HG02885 (cell line): Measurements from ENCODE around the gene EPB41L3.
"Not testable (repeated sequence)": the region's sequence is repeated elsewhere in the genome, so short reads cannot be mapped to it uniquely, and the experiment has no call there.

Source experiments
- ATAC-seq: cut with Tn5 transposase; IDR thresholded peaks from one replicate; pipeline ENCODE4 v1.9.1; 2021; ENCODE audit warnings: mild to moderate bottlenecking; ENCODE audit not compliant: unreplicated experiment, poor library complexity

The EPB41L3 gene

GRCh38 chr18:5543773-5544389, at the start of gene EPB41L3:
EPB41L3 (minus strand) TSS chr18:5543997; CDS start chr18:5489183, 54,814 bp downstream.
- ATAC-seq = no peak

- no peak for ATAC-seq
Measured at GRCh38 chr18:5588529-5588928, 44.7 kb upstream of the EPB41L3 start.

GRCh38 chr18:5585653-5586052, 41.9 kb upstream of the EPB41L3 start:
- ATAC-seq = no peak

DNA sequence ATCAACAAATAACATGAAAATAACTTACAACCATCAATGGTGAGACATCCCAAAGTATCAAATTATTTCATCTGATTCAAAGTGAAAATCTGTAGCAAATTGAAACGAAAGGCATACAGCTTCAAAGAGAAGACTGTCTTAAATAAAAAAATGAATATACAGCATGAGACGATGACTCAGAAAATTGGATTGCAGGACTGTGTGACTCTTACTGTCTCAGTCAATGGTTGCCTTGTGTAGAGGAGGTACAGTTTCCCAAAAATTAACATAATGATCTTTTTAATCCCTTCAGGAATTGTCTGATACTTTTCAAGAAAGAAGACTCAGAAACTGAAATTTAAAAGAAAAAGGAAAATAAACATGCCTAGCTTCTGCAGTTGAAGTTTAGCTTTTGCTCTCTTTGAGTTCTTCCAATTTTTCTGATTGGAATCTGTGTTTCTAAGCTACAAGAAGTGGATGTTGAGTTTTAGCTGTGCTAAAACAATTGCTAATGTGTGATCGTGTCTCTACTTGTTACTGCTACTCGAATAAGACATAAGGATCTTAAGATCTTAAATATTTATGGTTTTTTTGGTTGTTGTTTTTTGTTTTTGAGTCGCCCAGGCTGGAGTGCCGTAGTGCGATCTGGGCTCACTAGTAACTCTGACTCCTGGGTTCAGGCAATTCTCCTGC, 41.1 kb upstream of the EPB41L3 start:
- no peak for ATAC-seq

GRCh38 chr18:5582849-5583681, 39.3 kb upstream of the EPB41L3 start:
- no peak for ATAC-seq

- no peak for ATAC-seq
Measured at GRCh38 chr18:5582076-5582475, 38.3 kb upstream of the EPB41L3 start.

GRCh38 chr18:5574843-5575242, 31.0 kb upstream of the EPB41L3 start:
- ATAC-seq = no peak

GRCh38 chr18:5571666-5572065, 27.9 kb upstream of the EPB41L3 start:
- no peak for ATAC-seq

GRCh38 chr18:5570613-5571012, 26.8 kb upstream of the EPB41L3 start:
- ATAC-seq = not testable (repeated sequence)

DNA sequence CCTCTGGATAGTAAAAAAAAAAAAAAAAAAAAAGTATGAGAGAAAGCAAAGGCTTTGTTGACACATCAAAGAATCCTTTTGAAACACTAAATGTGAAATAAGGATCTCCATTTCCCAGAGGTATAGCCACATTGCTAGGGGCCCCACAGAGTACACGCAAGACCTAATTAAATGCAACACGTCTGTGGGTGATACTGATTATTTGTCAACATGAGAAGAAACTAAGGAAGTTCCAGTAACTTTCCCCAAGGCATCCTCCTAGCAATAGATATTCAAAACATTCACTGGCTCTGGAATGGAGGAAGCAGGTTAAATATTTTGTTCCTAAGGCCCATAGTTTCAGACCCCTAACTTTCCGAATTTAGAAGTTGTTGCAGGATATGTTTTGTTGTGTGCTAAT, 24.6 kb upstream of the EPB41L3 start:
- ATAC-seq = no peak

DNA sequence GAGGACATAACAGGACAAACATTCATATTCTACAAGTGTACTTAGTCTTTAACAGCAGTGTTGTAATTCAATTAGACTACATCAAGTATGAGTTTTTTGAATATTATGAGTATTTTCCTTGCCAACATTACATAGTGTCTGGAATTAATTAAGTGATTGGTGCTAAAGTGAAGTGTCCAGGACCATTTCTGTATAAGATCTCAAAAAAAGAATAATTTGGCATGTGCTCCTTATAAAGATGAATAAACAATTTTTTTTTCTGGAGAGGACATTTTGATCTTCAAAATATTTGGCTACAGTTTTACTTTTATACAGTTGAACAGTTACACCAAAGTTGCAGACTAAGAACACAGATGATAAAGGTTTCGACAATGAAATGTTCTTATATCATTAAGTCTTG, 15.1 kb upstream of the EPB41L3 start:
- ATAC-seq = no peak

DNA sequence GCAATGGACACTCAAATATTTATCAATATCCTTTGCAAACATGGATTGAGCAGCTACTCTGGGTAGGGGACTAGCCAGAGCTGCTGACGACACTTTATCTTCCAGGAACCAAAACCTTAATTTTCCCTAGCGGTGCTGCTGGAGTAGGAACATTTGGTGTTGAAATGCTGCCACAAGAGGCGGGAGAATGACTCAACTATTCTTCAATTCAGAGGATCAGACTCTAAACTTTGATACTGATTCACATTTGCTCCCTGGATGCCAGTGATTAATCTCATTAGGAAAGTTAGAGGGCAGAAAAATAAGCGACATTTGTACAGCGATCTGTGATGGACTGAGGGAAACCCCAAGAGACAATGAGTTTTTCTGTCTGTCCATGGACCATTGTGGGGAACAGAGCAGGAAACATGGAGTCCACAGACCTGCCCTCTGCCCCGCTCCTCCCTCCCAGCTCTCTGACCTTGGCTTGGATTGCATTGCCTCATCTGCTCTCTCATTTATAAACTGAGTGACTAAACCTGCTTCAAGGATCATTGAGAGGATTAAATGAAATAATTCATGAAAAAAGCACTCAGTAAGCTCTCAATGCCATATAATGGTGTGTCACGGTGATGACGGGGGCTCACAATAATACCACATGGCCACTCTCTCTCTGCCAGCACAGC, 12.6 kb upstream of the EPB41L3 start:
- ATAC-seq = no peak

DNA sequence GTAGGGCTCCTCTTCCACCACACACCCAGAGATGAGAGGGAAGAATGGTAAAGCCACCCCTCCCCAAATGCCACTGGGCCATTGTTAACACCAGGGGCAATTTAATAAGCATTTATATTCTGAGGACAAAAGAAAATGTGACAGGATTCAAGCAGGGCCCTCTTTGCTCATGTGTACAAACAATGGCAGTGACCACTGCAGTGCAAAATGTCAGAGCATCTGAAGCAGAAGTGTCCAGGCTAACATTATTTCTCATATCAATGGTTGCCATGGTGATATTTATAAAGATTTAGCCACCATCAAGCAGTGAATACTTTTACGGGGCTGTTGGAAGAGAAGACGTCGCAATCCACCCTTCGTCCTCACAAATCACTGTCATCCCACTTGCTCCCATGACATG, 10.8 kb upstream of the EPB41L3 start:
- no peak for ATAC-seq

DNA sequence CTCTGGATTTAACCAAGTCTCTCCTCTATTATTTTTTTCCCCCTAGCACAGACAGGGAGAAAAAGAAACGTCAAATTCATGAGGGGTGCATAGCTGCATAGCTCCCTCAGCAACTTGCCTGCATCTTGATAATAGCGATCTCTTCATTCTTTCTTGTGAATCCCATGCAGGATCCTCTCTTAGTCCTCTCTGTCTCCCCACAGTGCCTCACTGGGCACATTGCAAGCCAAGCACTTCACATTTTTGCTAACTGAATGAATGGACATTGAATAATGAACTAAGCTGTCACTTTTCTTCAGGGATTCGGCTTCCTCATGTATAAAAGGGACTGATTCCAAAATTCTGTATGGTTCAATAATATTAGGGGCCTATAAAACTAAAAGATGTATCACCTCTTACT, 2.9 kb upstream of the EPB41L3 start:
- ATAC-seq = no peak

DNA sequence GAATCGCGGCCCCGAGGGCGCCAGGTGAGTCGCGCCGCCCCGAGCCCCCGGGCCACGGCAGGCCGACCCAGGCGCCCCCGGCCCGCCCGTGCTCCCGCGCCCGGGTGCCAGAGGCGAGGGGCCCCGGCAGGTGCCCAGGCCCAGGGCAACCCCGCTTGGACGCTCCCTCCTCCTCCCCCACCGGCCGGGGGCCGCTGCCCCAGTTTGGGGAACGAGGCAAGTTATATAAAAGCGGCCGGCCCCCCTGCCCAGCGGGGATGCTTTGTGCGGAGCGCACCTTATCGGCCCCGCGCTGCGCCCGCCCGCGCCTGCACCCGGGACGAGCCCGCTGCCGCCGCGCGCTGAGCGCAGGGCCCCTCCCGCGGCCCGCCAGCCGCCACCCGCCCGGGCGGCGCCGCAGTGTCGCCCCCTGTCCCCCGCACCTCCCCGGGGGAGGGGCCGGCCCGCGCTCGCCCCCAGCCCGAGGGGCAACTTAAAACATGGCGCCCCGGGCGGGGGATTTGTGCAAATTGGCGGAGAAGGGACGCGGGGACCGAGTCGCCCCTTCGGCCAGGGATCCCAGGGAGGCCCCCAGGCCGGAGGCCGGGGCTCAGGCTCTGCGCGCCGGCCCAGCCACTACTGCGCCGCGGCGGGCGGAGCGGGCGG, 639 bp downstream of the EPB41L3 start:
- ATAC-seq = no peak

DNA sequence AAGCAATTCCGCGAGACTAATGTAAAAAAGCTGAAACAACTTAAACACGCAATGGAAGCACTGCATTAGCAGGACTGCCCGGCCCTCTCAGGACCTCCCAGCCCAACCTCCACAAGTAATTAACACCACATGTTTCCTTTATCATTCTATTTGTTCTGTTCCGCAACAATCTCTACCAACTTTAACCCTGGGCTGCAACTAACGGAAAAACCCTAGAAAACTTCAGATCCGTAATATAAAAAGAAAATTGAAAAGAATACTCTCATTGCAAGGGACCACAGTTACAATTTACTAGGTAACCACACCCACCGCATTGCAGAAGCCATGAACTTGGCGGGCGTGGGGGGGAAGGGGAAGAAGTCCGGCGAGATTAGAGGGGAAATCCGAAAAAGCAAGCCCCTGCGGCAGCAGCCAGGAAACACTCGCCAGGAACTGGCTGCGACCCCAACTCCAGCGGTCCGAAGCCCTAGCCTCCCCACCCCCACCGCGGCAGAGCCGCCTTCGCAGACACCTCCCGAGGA, 1.2 kb downstream of the EPB41L3 start:
- ATAC-seq = no peak

DNA sequence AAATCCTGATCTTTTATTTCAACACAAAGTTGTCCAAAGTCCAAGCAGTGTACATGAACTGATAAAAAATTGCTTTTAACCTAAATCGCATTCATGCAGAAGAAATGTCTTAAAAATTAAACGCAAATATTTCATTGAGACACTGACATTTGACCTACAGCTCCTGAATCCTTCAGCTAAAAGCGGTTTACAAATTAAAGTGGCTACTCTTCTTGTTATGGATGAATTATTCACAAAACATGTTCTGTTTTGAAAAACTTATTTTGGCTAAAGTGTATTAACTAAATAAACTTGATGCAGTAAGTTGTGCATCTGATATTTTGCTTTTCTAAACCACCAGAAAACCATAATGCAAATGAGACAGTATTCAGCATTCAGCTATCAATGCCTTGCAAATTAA, 2.2 kb downstream of the EPB41L3 start:
- ATAC-seq = no peak

GRCh38 chr18:5539391-5539790, 4.4 kb downstream of the EPB41L3 start:
- ATAC-seq = no peak

GRCh38 chr18:5538544-5538943, 5.3 kb downstream of the EPB41L3 start:
- ATAC-seq = no peak

DNA sequence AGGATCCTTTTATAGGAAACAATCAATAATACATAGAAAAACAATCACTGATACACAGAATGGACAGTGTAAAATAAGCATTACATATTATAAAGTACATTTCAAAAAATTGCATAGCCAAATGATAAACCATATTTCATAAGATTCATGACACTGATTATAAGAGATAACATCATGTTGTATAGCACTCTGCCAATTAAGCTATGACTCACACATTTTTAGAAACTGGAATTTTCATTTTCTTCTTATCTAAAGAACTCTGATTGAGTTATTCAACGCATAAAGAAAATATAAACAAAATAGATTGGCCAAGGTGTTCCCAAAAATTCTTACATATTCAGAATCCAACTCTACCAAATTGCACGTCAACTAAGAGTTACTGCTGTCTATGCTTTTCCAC, 5.9 kb downstream of the EPB41L3 start:
- no peak for ATAC-seq
